ENCODE data around the gene ZRANB3.

DNA sequence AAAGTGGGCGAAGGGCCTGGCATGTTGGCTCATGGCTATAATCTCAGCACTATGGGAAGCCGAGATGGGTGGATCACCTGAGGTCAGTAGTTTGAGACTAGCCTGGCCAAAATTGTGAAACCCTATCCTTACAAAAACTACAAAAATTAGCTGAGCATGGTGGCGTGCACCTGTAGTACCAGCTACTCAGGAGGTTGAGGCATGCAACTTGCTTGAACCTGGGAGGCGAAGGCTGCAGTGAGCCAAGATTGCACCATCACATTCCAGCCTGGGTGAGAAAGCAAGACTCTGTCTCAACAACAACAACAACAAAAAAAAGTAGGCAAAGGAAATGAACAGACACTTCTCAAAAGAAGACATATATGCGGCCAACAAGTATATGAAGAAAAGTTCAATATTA, 282.4 kb downstream of the ZRANB3 start:
- TF ChIP-seq, protein P1, sequence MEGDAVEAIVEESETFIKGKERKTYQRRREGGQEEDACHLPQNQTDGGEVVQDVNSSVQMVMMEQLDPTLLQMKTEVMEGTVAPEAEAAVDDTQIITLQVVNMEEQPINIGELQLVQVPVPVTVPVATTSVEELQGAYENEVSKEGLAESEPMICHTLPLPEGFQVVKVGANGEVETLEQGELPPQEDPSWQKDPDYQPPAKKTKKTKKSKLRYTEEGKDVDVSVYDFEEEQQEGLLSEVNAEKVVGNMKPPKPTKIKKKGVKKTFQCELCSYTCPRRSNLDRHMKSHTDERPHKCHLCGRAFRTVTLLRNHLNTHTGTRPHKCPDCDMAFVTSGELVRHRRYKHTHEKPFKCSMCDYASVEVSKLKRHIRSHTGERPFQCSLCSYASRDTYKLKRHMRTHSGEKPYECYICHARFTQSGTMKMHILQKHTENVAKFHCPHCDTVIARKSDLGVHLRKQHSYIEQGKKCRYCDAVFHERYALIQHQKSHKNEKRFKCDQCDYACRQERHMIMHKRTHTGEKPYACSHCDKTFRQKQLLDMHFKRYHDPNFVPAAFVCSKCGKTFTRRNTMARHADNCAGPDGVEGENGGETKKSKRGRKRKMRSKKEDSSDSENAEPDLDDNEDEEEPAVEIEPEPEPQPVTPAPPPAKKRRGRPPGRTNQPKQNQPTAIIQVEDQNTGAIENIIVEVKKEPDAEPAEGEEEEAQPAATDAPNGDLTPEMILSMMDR (IDR thresholded peaks at IDR 0.05; ENCODE audit: insufficient read depth, low read depth, low read length), result no peak
- TF ChIP-seq EZH2 (IDR thresholded peaks at IDR 0.05; ENCODE audit: insufficient read depth, low read length), result no peak
